Measurements from ENCODE around the gene FGFRL1.
"Not testable (repeated sequence)": the region's sequence is repeated elsewhere in the genome, so short reads cannot be mapped to it uniquely, and the experiment has no call there.

The FGFRL1 gene

GRCh38 chr4:992297-993110, 18.9 kb upstream of the FGFRL1 start:
- DNase-seq (ENCODE audit: low spot score), result no peak

- DNase-seq (ENCODE audit: low spot score), result no peak
Measured at GRCh38 chr4:993111-994029, 18.1 kb upstream of the FGFRL1 start, which contains the start of gene SLC26A1. TSS of gene SLC26A1 (minus strand) at chr4:993404. CDS start at chr4:991703, 1,701 bp downstream.

- no peak for DNase-seq (ENCODE audit: low spot score)
Measured at GRCh38 chr4:995311-996026, 16.0 kb upstream of the FGFRL1 start.

- no peak for DNase-seq (ENCODE audit: low spot score)
Measured at GRCh38 chr4:996030-996996, 15.1 kb upstream of the FGFRL1 start.

GRCh38 chr4:996997-997374, 14.4 kb upstream of the FGFRL1 start:
- DNase-seq (ENCODE audit: low spot score), result no peak

- DNase-seq (ENCODE audit: low spot score), result peak; percentile 48
Measured at GRCh38 chr4:997375-998071, 13.9 kb upstream of the FGFRL1 start.

- no peak for DNase-seq (ENCODE audit: low spot score)
Measured at GRCh38 chr4:998096-998691, 13.2 kb upstream of the FGFRL1 start.

GRCh38 chr4:999240-999863, 12.1 kb upstream of the FGFRL1 start:
- not testable (repeated sequence) for DNase-seq (ENCODE audit: low spot score)

GRCh38 chr4:999882-1000425, 11.5 kb upstream of the FGFRL1 start:
- DNase-seq (ENCODE audit: low spot score), result no peak

GRCh38 chr4:1000686-1001260, 10.7 kb upstream of the FGFRL1 start:
- DNase-seq (ENCODE audit: low spot score), result no peak

- no peak for DNase-seq (ENCODE audit: low spot score)
Measured at GRCh38 chr4:1001561-1002130, 9.8 kb upstream of the FGFRL1 start.

- DNase-seq (ENCODE audit: low spot score), result no peak
Measured at GRCh38 chr4:1002131-1002630, 9.2 kb upstream of the FGFRL1 start.

GRCh38 chr4:1002631-1003251, 8.7 kb upstream of the FGFRL1 start:
- no peak for DNase-seq (ENCODE audit: low spot score)

GRCh38 chr4:1003271-1004070, 8.0 kb upstream of the FGFRL1 start:
- DNase-seq (ENCODE audit: low spot score), result no peak

- DNase-seq (ENCODE audit: low spot score), result no peak
Measured at GRCh38 chr4:1004071-1004418, 7.4 kb upstream of the FGFRL1 start.

- DNase-seq (ENCODE audit: low spot score), result no peak
Measured at GRCh38 chr4:1004557-1005485, 6.6 kb upstream of the FGFRL1 start.
